HG03064 (cell line): ENCODE data around the gene EYS.

Source experiments
- ATAC-seq: cut with Tn5 transposase; IDR thresholded peaks from one replicate; pipeline ENCODE4 v1.9.1; 2021; ENCODE audit warnings: low read depth; ENCODE audit not compliant: unreplicated experiment

EYS gene

GRCh38 chr6:64221776-64222175 is 1485.2 kb downstream of the EYS start:
- ATAC-seq: no peak

GRCh38 chr6:64220801-64221200 is 1486.2 kb downstream of the EYS start:
- no peak for ATAC-seq

- no peak for ATAC-seq
Measured at GRCh38 chr6:64217721-64218620, 1489.1 kb downstream of the EYS start.

- ATAC-seq: no peak
Measured at GRCh38 chr6:64214373-64214772, 1492.7 kb downstream of the EYS start.

- no peak for ATAC-seq
Measured at GRCh38 chr6:64213697-64214096, 1493.3 kb downstream of the EYS start.

- no peak for ATAC-seq
Measured at GRCh38 chr6:64197246-64197645, 1509.8 kb downstream of the EYS start.

GRCh38 chr6:64186592-64186991 is 1520.4 kb downstream of the EYS start:
- ATAC-seq: no peak

GRCh38 chr6:64185621-64186020 is 1521.4 kb downstream of the EYS start:
- no peak for ATAC-seq

- no peak for ATAC-seq
Measured at GRCh38 chr6:64175296-64175695, 1531.7 kb downstream of the EYS start.

- no peak for ATAC-seq
Measured at GRCh38 chr6:64170316-64170715, 1536.7 kb downstream of the EYS start.

- ATAC-seq: no peak
Measured at GRCh38 chr6:64160486-64160885, 1546.5 kb downstream of the EYS start.

GRCh38 chr6:64155063-64155462 is 1552.0 kb downstream of the EYS start:
- no peak for ATAC-seq

- no peak for ATAC-seq
Measured at GRCh38 chr6:64146876-64147275, 1560.2 kb downstream of the EYS start.

GRCh38 chr6:64146094-64146493 is 1560.9 kb downstream of the EYS start:
- no peak for ATAC-seq

GRCh38 chr6:64145658-64146057 is 1561.4 kb downstream of the EYS start:
- no peak for ATAC-seq

- no peak for ATAC-seq
Measured at GRCh38 chr6:64143101-64143500, 1563.9 kb downstream of the EYS start.

- ATAC-seq: no peak
Measured at GRCh38 chr6:64141680-64142079, 1565.3 kb downstream of the EYS start.

- ATAC-seq: no peak
Measured at GRCh38 chr6:64128301-64129024, 1578.6 kb downstream of the EYS start.

GRCh38 chr6:64123761-64124633 is 1583.0 kb downstream of the EYS start:
- no peak for ATAC-seq

GRCh38 chr6:64122712-64123375 is 1584.2 kb downstream of the EYS start:
- ATAC-seq: no peak
